ENCODE data around the gene XAB2. TPM values are rescaled to one million over a fixed set of nuclear protein-coding genes. Genes with fewer than 3 reads are reported as not detected.

The XAB2 gene
- total RNA-seq, 1 donor from 2014 or later = 47.0 TPM

GRCh38 chr19:7672522-7672921 is 43.2 kb upstream of the XAB2 start:
- no peaks in the 10 kb centered on the region for H3K4me1 Mint-ChIP-seq
- peaks cover 3% of the 10 kb centered on the region for H3K9me3 Mint-ChIP-seq
- TF ChIP-seq CTCF (conservative IDR thresholded peaks at IDR 0.05) = no peak
- H3K27ac Mint-ChIP-seq (ENCODE audit: unreplicated experiment) = no peak overlapping the region
- DNase-seq (ENCODE audit: low read depth, low spot score) = no peak
- H3K36me3 Mint-ChIP-seq (ENCODE audit: low read depth) = no peaks in the 10 kb centered on the region
- peaks cover 88% of the 10 kb centered on the region for H3K27me3 Mint-ChIP-seq (ENCODE audit: low read depth)
- no peak overlapping the region for H3K4me3 Mint-ChIP-seq

DNA sequence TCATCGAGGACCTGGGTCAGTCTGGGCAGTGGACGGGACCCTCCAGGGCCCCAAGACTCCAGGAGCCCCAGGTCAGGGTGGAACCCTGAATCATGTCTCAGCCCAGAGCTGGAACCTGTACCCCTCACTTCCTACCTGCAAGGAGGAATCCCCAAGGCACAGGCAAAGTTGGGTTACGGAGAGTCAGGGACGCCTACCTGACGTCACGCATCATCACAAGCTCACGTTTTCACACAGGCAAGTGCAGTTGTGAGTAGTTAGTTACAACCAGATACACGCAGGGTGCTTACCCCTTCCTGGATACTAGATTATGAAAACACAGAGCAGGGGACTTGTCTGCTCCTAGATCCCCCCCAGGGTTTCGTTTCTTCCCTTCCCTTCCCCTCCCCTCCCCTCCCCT is 41.4 kb upstream of the XAB2 start:
- peaks cover 85% of the 10 kb centered on the region for H3K27me3 Mint-ChIP-seq (ENCODE audit: low read depth)
- H3K4me3 Mint-ChIP-seq = no peak overlapping the region

DNA sequence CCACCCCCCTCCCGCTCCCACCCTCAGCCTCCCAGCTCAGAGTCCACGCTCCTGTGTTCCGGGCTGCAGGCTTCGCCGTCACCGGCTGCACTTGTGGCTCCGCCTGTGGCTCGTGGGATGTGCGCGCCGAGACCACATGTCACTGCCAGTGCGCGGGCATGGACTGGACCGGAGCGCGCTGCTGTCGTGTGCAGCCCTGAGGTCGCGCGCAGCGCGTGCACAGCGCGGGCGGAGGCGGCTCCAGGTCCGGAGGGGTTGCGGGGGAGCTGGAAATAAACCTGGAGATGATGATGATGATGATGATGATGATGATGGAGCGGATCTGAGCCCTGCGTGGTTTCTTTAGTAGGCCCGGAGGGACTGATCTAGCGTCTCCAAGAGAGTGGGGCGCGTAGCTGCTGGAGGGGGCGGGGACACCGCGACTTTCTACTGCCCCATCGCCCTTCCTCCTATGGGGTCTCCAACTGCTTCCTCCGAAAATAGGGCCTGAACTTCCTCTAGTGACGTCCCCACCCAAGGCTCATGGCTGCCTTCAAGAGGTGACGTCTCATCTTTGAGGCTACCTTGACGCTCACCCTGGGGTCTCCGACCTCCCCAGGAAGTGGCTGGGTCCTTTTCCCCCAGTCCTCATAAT is 40.9 kb upstream of the XAB2 start:
- Mint-ChIP-seq H3K27me3 (ENCODE audit: low read depth) (peaks cover 87% of the 10 kb centered on the region), H3K36me3 (ENCODE audit: low read depth) (no peaks in the 10 kb centered on the region), H3K4me1 (no peaks in the 10 kb centered on the region), H3K27ac (ENCODE audit: unreplicated experiment) (no peak overlapping the region), H3K4me3 (no peak overlapping the region), H3K9me3 (peaks cover 3% of the 10 kb centered on the region)
- no peak for DNase-seq (ENCODE audit: low read depth, low spot score)
- no peak for TF ChIP-seq CTCF (conservative IDR thresholded peaks at IDR 0.05)

More for the DNA sequence above, 41.4 kb upstream of the XAB2 start:
- Mint-ChIP-seq H3K4me1 (no peaks in the 10 kb centered on the region), H3K27ac (ENCODE audit: unreplicated experiment) (no peak overlapping the region), H3K36me3 (ENCODE audit: low read depth) (no peaks in the 10 kb centered on the region), H3K9me3 (peaks cover 3% of the 10 kb centered on the region)
- no peak for TF ChIP-seq CTCF (conservative IDR thresholded peaks at IDR 0.05)
- DNase-seq (ENCODE audit: low read depth, low spot score) = no peak

GRCh38 chr19:7669641-7670040 is 40.3 kb upstream of the XAB2 start:
- Mint-ChIP-seq H3K4me1 (no peaks in the 10 kb centered on the region), H3K9me3 (peaks cover 3% of the 10 kb centered on the region), H3K27ac (ENCODE audit: unreplicated experiment) (no peak overlapping the region), H3K36me3 (ENCODE audit: low read depth) (no peaks in the 10 kb centered on the region), H3K4me3 (no peak overlapping the region), H3K27me3 (ENCODE audit: low read depth) (peaks cover 88% of the 10 kb centered on the region)
- TF ChIP-seq CTCF (conservative IDR thresholded peaks at IDR 0.05) = no peak
- no peak for DNase-seq (ENCODE audit: low read depth, low spot score)

- no peaks in the 10 kb centered on the region for H3K36me3 Mint-ChIP-seq (ENCODE audit: low read depth)
- H3K27ac Mint-ChIP-seq (ENCODE audit: unreplicated experiment) = no peak within 1 kb of the TSS
- H3K4me1 Mint-ChIP-seq = no peaks in the 10 kb centered on the region
- no peaks in the 10 kb centered on the region for H3K9me3 Mint-ChIP-seq
- H3K4me3 Mint-ChIP-seq = no peak within 1 kb of the TSS
- TF ChIP-seq CTCF (conservative IDR thresholded peaks at IDR 0.05) = no peak
- peaks cover 81% of the 10 kb centered on the region for H3K27me3 Mint-ChIP-seq (ENCODE audit: low read depth)
- no peak for DNase-seq (ENCODE audit: low read depth, low spot score)
Measured at GRCh38 chr19:7668842-7669241, 39.5 kb upstream of the XAB2 start, which contains the start of gene RETN. Gene RETN (plus strand): TSS chr19:7669049. CDS start chr19:7669327, 278 bp downstream.

Measured in neural crest cell (in vitro differentiated cells).